Pancreas (tissue), 10 donors: ENCODE data around the gene MGMT. TPM values are rescaled to one million over a fixed set of nuclear protein-coding genes. Genes with fewer than 3 reads are reported as not detected.

ENCODE experiments used
- ATAC-seq, 4 donors: fragments of 200-7000 bp; cut with Tn5 transposase; one replicate each; pipeline versions ENCODE4 v1.8.0 to v1.9.1; 2020; ENCODE audit warnings: mild to moderate bottlenecking in 4 of 4, moderate library complexity in 4 of 4
- DNase-seq, 6 donors: peaks; one replicate each; pipeline ENCODE4 v3.0.0-alpha.2; 2020
- FAIRE-seq: peaks from 2 replicates; lab custom pipeline; 2012; peaks lifted over from hg19 to GRCh38; lab: Jason Lieb, UNC
- H3K27ac ChIP-seq, 4 donors: fragments of 200-600 bp; sonication (generic); 1 replicate in 3 of 4; 2 replicates in 1 of 4; pipeline versions ENCODE4 v1.5.0 to v1.8.0; 2020
- H3K27me3 ChIP-seq, 4 donors: fragments of 200-600 bp; one replicate each; pipeline ENCODE4 v1.8.0; 2021
- H3K36me3 ChIP-seq, 3 donors: fragments of 200-600 bp; sonication (generic) in 1 of 3; one replicate each; pipeline versions ENCODE4 v1.5.0 to v1.8.0; 2020 to 2021
- H3K4me1 ChIP-seq, 3 donors: fragments of 200-600 bp; one replicate each; pipeline ENCODE4 v1.8.0; 2021
- H3K4me3 ChIP-seq, 4 donors: fragments of 200-600 bp; sonication (generic) in 2 of 4; one replicate each; pipeline versions ENCODE4 v1.5.0 to v1.8.0; 2020 to 2021
- H3K9me3 ChIP-seq, 4 donors: fragments of 200-600 bp; one replicate each; pipeline ENCODE4 v1.8.0; 2021
- WGBS, 2 donors: extraction: QIAGEN DNeasy Blood & Tissue Kit; methylation state at CpG; one replicate each; pipeline ENCODE4 v1.1.7; 2013; 5-methylcytosine and 5-hydroxymethylcytosine counted together
- intact Hi-C, 3 donors: fragments of 100-400 bp; cut with DNase I; formaldehyde crosslinking; loops; one replicate each; pipeline versions ENCODE4 v1.11.1 to v1.14.2; 2022
- polyA plus RNA-seq, 2 donors: library from polyadenylated mRNA; stranded (reverse); fragments of 200-250 nt; gene quantifications; one replicate each; pipeline ENCODE4 v1.2.3, GENCODE V29; 2013
- total RNA-seq, 6 donors: library from RNA; stranded (reverse); fragmentation: NEBNext Ultra II Directional in 4 of 6; extraction: Animal tissue kit (Norgen Biotek cat#: 25700) in 4 of 6; gene quantifications; one replicate each; pipeline versions ENCODE4 v1.2.1 to v1.2.4, GENCODE V29; 2021 to 2023
- TF ChIP-seq, protein P1 (sequence below), 4 donors: fragments of 200-600 bp; sonication (generic) in 3 of 4; IDR thresholded peaks; one replicate each; pipeline versions ENCODE4 v1.5.0 to v1.8.0; 2021; ENCODE audit warnings: antibody characterized with exemption in 4 of 4
- donor health status: healthy with polysubstance abuse.
- donor health status: DM: no; HTN: no; CAD: no; lungs with moderate emphysema.
- donor health status: DM: no; HTN: no; CAD: no.
- donor health status: control.
- donor health status: control.
- donor health status: Bipolar disorder and iron deficiency.
- donor health status: DM: yes; HTN: yes; CAD: no.
- donor health status: DM: no; HTN: no; CAD: no.
- donor health status: DM: no; HTN: no; CAD: no.
- donor health status: DM: yes; HTN: yes; CAD: no.

The MGMT gene
- total and polyA plus RNA-seq, 8 donors, result 9.1 to 18.6 (median 12.0) TPM

DNA sequence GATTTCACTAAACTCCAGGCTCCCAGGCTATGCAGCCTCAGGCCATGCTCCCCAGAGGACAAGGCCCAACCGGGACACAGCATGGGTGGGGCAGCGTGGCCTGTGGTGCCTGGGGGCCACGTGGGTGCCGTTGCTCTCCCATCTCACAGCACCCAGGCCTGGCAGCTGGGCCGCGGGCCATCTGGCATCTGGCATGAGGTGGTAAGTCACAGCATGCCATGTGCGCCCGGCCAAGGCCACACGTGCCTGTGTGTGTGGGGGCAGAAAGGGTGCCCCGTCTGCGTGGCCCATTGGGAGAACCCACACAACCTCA, 292.9 kb downstream of the MGMT start:
- H3K36me3 ChIP-seq, result no peaks in the 10 kb centered on the region
- DNase-seq (peak in 1 of 6 donors; percentile 3), FAIRE-seq (no peak), ATAC-seq (no peak)
- H3K9me3 ChIP-seq, result no peaks in the 10 kb centered on the region
- H3K4me3 ChIP-seq, result no peak overlapping the region
- no peaks in the 10 kb centered on the region for H3K27me3 ChIP-seq
- H3K27ac ChIP-seq, result no peak overlapping the region
- TF ChIP-seq, protein P1, sequence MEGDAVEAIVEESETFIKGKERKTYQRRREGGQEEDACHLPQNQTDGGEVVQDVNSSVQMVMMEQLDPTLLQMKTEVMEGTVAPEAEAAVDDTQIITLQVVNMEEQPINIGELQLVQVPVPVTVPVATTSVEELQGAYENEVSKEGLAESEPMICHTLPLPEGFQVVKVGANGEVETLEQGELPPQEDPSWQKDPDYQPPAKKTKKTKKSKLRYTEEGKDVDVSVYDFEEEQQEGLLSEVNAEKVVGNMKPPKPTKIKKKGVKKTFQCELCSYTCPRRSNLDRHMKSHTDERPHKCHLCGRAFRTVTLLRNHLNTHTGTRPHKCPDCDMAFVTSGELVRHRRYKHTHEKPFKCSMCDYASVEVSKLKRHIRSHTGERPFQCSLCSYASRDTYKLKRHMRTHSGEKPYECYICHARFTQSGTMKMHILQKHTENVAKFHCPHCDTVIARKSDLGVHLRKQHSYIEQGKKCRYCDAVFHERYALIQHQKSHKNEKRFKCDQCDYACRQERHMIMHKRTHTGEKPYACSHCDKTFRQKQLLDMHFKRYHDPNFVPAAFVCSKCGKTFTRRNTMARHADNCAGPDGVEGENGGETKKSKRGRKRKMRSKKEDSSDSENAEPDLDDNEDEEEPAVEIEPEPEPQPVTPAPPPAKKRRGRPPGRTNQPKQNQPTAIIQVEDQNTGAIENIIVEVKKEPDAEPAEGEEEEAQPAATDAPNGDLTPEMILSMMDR (IDR thresholded peaks at IDR 0.05), result no peak
- intact Hi-C loops, result no loop called here
- 94 to 97% methylated on average over 11 of the region's 11 CpGs for WGBS, 2 donors
- no peaks in the 10 kb centered on the region for H3K4me1 ChIP-seq

- no peaks in the 10 kb centered on the region for H3K36me3 ChIP-seq
- intact Hi-C loops, result no loop called here
- FAIRE-seq, result no peak
- DNase-seq, result peak in 1 of 6 donors; percentile 13
- WGBS, 2 donors, result 93 to 95% methylated on average over 7 of the region's 7 CpGs
- no peak overlapping the region for H3K4me3 ChIP-seq
- ATAC-seq, result no peak
- TF ChIP-seq, protein P1 (IDR thresholded peaks at IDR 0.05), result no peak
- no peaks in the 10 kb centered on the region for H3K9me3 ChIP-seq
- H3K27ac ChIP-seq, result no peak overlapping the region
- no peaks in the 10 kb centered on the region for H3K4me1 ChIP-seq
- H3K27me3 ChIP-seq, result no peaks in the 10 kb centered on the region
Observed at GRCh38 chr10:129760416-129760815, 293.4 kb downstream of the MGMT start.

DNA sequence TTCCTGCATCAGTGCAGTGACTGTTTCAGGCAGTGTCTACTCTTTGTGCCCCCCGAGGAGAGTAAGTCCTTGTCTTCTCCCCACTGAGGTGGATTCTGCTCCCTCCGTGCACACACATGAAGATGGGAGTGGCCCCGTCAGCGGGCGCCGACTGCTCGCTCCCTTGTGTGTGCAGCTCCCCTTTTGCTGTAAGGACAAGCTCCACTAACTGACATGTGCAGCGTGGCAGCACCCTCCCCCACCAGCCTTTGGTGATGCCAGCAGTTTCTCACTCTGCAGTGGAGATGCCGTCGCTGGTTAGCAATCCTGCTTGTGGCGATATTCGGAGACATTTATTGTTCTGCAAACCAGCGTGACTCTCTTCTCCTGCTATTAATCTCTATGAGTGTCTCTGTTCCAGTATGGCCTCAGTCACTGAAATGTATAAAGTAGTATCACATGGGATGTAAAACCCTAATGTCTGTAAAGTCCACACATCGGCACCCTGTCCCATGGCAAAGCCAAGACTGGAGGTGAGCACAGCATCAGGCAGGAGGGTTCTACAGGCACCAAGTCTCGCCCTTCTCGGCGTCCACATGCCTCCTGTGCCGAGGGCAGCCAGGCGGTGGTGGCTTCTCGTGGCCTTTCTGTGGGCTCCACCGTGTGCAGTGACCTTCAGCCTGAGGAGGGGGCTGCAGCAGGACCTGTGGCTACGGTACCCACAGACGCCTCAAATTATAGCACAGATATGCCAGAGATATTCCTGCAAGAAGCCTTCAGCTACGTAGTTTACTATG, 294.3 kb downstream of the MGMT start:
- DNase-seq, result peak in 2 of 6 donors; percentile 4 to 21
- H3K36me3 ChIP-seq, result no peaks in the 10 kb centered on the region
- H3K27ac ChIP-seq, result no peak overlapping the region
- H3K27me3 ChIP-seq, result no peaks in the 10 kb centered on the region
- no peak overlapping the region for H3K4me3 ChIP-seq
- 95 to 98% methylated on average over 24 of the region's 24 CpGs for WGBS, 2 donors
- intact Hi-C loops, result no loop called here
- no peak for ATAC-seq
- H3K9me3 ChIP-seq, result no peaks in the 10 kb centered on the region
- TF ChIP-seq, protein P1 (IDR thresholded peaks at IDR 0.05), result no peak
- no peaks in the 10 kb centered on the region for H3K4me1 ChIP-seq
- FAIRE-seq, result no peak

- no peak for FAIRE-seq
- Histone ChIP-seq H3K36me3 (no peaks in the 10 kb centered on the region), H3K9me3 (no peaks in the 10 kb centered on the region), H3K27me3 (no peaks in the 10 kb centered on the region), H3K4me3 (no peak overlapping the region), H3K4me1 (no peaks in the 10 kb centered on the region), H3K27ac (no peak overlapping the region)
- DNase-seq, result peak in 1 of 6 donors; percentile 12
- intact Hi-C loops, result no loop called here
- 86 to 92% methylated on average over 25 of the region's 25 CpGs for WGBS, 2 donors
- ATAC-seq, result no peak
- TF ChIP-seq, protein P1 (IDR thresholded peaks at IDR 0.05), result no peak
Observed at GRCh38 chr10:129761981-129762956, 295.2 kb downstream of the MGMT start.
